AG09319 (cell line): ENCODE results near the gene ZNF324B.
"Not testable (repeated sequence)": the region's sequence is repeated elsewhere in the genome, so short reads cannot be mapped to it uniquely, and the experiment has no call there.

Experiments
- DNase-seq: peaks from one replicate; pipeline ENCODE4 v3.0.0-alpha.2; 2010; ENCODE audit warnings: low read depth; ENCODE audit errors: extremely low read depth
- CTCF ChIP-seq: IDR thresholded peaks from 2 replicates; pipeline ENCODE4 v1.5.1; 2011; ENCODE audit warnings: low read depth, mild to moderate bottlenecking, inconsistent platforms, low read length, moderate library complexity

The ZNF324B gene

GRCh38 chr19:58460039-58460438, 8.6 kb downstream of the ZNF324B start:
- DNase-seq: no peak
- TF ChIP-seq CTCF: no peak

GRCh38 chr19:58466089-58466759, 14.8 kb downstream of the ZNF324B start:
- no peak for TF ChIP-seq CTCF
- DNase-seq: no peak

- peak; percentile 82 for DNase-seq
- TF ChIP-seq CTCF: no peak
These were observed 15.6 kb downstream of the ZNF324B start, which contains the start of gene ZNF324 for GRCh38 chr19:58466760-58467589. Gene ZNF324 (plus strand): TSS chr19:58467080. CDS start chr19:58469186, 2,106 bp downstream.

GRCh38 chr19:58468216-58468839, 16.9 kb downstream of the ZNF324B start:
- no peak for DNase-seq

GRCh38 chr19:58469241-58470013, 18.0 kb downstream of the ZNF324B start:
- no peak for TF ChIP-seq CTCF

More at GRCh38 chr19:58468216-58468839, 16.9 kb downstream of the ZNF324B start:
- no peak for TF ChIP-seq CTCF

GRCh38 chr19:58470837-58471543, 19.6 kb downstream of the ZNF324B start:
- not testable (repeated sequence) for DNase-seq

More at GRCh38 chr19:58469241-58470013, 18.0 kb downstream of the ZNF324B start:
- no peak for DNase-seq

- DNase-seq: no peak
- TF ChIP-seq CTCF: no peak
These were observed 20.3 kb downstream of the ZNF324B start for GRCh38 chr19:58471736-58472135.
